Epithelial cell of proximal tubule (primary cell): ENCODE measurements around the gene C6orf89. TPM values are rescaled to one million over a fixed set of nuclear protein-coding genes. Genes with fewer than 3 reads are reported as not detected.

ENCODE experiments used
- DNase-seq: peaks from one replicate; pipeline ENCODE4 v3.0.0-alpha.2; 2011; ENCODE audit warnings: low read depth
- H3K4me3 ChIP-seq: 2 replicates; pipeline ENCODE4 v1.5.1; 2011; ENCODE audit warnings: low read depth, mild to moderate bottlenecking, low read length
- total RNA-seq: library from RNA; depleted of rRNA; stranded (reverse); fragments of >200 nt; gene quantifications from 2 replicates; pipeline ENCODE4 v1.2.3, GENCODE V29; 2015
- TF ChIP-seq, protein P1 (sequence below): conservative IDR thresholded peaks from 2 replicates; pipeline ENCODE4 v1.5.1; 2012; ENCODE audit warnings: low read depth, mild to moderate bottlenecking, low read length

Gene C6orf89
- total RNA-seq, 1 donor from 2014 or later = 16.3 TPM

DNA sequence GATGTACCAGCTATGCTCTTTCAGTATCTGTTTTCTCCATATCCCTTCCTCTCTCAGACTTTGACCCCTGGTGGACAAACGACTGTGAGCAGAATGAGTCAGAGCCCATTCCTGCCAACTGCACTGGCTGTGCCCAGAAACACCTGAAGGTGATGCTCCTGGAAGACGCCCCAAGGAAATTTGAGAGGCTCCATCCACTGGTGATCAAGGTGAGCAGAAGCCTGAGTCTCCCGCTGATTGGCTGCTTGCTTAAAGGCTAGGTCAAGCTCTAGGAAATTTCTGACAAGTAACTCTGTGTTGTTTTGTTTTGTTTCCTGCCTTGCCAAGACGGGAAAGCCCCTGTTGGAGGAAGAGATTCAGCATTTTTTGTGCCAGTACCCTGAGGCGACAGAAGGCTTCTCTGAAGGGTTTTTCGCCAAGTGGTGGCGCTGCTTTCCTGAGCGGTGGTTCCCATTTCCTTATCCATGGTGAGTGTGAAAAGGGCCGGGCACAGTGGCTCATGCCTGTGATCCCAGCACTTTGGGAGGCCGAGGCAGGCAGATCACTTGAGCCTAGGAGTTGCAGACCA is 28.6 kb downstream of the C6orf89 start:
- peak; percentile 47 for DNase-seq
- no peak overlapping the region for H3K4me3 ChIP-seq
- TF ChIP-seq, protein P1, sequence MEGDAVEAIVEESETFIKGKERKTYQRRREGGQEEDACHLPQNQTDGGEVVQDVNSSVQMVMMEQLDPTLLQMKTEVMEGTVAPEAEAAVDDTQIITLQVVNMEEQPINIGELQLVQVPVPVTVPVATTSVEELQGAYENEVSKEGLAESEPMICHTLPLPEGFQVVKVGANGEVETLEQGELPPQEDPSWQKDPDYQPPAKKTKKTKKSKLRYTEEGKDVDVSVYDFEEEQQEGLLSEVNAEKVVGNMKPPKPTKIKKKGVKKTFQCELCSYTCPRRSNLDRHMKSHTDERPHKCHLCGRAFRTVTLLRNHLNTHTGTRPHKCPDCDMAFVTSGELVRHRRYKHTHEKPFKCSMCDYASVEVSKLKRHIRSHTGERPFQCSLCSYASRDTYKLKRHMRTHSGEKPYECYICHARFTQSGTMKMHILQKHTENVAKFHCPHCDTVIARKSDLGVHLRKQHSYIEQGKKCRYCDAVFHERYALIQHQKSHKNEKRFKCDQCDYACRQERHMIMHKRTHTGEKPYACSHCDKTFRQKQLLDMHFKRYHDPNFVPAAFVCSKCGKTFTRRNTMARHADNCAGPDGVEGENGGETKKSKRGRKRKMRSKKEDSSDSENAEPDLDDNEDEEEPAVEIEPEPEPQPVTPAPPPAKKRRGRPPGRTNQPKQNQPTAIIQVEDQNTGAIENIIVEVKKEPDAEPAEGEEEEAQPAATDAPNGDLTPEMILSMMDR = peak; percentile 48

GRCh38 chr6:36915599-36915998 is 29.8 kb downstream of the C6orf89 start:
- TF ChIP-seq, protein P1 = no peak
- DNase-seq = no peak
- H3K4me3 ChIP-seq = no peak overlapping the region

- no peak for DNase-seq
- no peak overlapping the region for H3K4me3 ChIP-seq
- TF ChIP-seq, protein P1 = no peak
These were observed 30.4 kb downstream of the C6orf89 start for GRCh38 chr6:36916126-36916525.

GRCh38 chr6:36917541-36918193 is 31.9 kb downstream of the C6orf89 start:
- no peak overlapping the region for H3K4me3 ChIP-seq
- DNase-seq = no peak
- TF ChIP-seq, protein P1 = no peak

- TF ChIP-seq, protein P1 = no peak
- no peak overlapping the region for H3K4me3 ChIP-seq
- DNase-seq = no peak
These were observed 34.3 kb downstream of the C6orf89 start for GRCh38 chr6:36920049-36920448.

DNA sequence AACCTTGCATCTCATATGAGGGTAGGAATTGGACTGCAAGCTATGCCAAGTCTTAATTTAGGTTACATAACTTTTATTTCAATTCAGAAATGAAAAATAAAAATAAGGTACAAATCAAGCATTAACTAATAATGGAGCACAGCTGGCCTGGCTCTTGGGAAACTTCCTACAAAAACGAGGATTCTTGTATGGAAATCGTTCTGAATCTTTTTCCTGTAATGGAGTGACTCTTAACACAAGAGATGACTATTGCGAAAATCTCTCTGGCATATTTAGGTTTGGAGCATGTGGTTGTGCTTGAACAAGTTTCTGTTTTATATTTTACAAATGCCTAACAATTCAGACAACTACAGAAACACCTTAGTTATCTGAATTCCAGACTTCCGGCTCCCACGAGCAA is 34.8 kb downstream of the C6orf89 start:
- TF ChIP-seq, protein P1 = no peak
- no peak for DNase-seq
- H3K4me3 ChIP-seq = no peak overlapping the region

GRCh38 chr6:36924131-36924530 is 38.4 kb downstream of the C6orf89 start:
- TF ChIP-seq, protein P1 = no peak
- DNase-seq = no peak
- no peak overlapping the region for H3K4me3 ChIP-seq
